GM18951 (cell line): ENCODE results near the gene DMAC1.

Experiments used
- POLR2A ChIP-seq: IDR thresholded peaks from 4 replicates; pipeline ENCODE4 v1.6.1; 2011; ENCODE audit warnings: mild to moderate bottlenecking; ENCODE audit not compliant: insufficient read length, insufficient read depth; ENCODE audit errors: extremely low read depth
- in situ Hi-C: fragments of 300-500 bp; cut with MboI; formaldehyde crosslinking; loops from one replicate; pipeline ENCODE4 v1.12.0; 2022; ENCODE audit warnings: low sequenced_read_pairs, mixed read lengths, inconsistent platforms; ENCODE audit not compliant: unreplicated experiment

DMAC1 gene, protein sequence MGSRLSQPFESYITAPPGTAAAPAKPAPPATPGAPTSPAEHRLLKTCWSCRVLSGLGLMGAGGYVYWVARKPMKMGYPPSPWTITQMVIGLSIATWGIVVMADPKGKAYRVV

DNA sequence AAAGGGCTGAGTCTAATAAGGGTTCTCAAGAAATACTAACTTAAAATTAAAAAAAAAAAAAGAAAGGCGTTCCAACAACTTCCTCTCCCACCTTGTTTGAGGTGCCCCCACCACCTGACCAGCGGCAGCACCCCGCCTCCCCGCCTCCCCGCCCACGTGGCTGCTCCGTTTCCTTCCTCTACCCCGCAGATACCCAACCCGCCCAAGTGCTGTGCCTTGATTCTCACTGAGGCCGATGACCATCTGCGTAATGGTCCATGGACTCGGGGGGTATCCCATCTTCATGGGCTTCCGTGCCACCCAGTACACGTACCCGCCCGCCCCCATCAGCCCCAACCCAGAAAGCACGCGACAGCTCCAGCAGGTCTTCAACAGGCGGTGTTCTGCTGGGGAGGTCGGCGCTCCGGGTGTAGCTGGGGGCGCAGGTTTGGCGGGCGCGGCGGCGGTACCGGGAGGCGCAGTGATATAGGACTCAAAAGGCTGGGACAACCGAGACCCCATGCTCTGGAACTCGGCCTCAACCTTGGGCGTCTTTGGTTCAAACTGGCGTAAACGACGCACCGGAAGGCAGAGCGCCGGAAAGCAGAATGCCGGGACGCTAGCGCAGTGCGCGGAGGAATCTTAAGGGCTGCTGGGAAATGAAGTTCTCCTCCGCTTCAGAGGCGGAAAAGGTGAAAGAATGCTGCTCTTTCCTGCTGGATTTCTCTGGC is at the start of gene DMAC1:
TSS of gene DMAC1 (minus strand) at position 545 of the 710 bp plus-strand sequence. CDS start at position 501, 44 bp downstream.
- TF ChIP-seq POLR2A: peak; percentile 83

DNA sequence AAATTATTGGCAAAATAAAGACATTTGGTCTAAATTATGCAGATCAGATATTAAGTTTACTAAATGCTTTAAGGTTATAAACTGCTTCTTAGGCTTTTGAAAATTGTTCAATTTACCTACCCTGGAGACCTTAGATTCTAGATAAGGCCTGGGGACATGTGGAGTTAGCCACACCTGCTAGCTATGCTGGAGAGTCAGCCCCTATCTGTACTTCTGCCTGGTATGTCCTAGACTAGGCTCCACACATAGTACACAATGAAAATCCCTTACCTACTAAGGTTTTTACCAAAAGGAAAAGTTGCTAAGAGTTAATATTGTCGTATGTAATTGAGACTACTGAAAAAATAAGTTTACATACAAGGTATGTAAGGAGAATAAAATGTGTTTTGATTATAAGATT is 49.8 kb upstream of the DMAC1 start:
- in situ Hi-C loops: no loop called here
- TF ChIP-seq POLR2A: no peak

More for the DNA sequence above, at the start of gene DMAC1:
- in situ Hi-C loops: no loop called here

DNA sequence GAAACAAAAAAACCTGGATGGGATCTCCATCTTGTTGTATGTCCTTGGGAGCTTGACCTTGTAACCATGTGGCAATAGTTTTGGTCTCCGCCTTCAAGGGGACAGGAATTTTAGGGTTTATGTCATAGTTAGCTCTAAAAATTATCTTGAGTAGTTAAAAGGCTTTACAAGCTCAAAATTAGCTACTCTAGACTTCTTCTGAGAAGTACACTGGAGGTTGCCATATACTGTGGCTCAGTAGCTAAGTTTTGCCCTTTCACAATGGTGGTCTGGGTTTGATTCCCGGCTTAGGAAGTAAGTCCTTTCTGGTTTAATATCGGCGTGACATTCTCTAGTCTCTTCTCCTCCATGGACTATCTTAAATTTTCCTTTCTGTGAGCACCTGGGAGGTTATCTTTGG is 48.9 kb upstream of the DMAC1 start:
- no peak for TF ChIP-seq POLR2A
- in situ Hi-C loops: no loop called here

DNA sequence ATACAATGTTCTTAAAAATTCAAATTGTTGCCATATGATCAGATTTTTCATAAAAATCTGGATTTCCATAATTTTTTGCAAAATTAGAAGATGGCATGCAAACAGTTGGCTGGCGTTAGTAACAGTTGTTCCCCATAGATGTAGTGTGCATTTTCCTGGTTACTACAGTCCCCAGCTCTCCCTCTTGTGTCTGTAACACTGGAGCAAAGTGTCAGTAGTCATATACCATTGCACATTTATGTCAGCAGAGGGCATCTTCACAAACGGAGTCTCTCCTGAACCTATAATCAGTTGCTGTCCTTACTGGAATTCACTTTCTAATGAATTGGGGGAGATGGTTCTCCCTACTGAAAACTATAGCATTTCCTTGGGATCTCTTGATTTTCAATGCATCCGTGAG is 44.7 kb upstream of the DMAC1 start:
- in situ Hi-C loops: no loop called here
- no peak for TF ChIP-seq POLR2A

DNA sequence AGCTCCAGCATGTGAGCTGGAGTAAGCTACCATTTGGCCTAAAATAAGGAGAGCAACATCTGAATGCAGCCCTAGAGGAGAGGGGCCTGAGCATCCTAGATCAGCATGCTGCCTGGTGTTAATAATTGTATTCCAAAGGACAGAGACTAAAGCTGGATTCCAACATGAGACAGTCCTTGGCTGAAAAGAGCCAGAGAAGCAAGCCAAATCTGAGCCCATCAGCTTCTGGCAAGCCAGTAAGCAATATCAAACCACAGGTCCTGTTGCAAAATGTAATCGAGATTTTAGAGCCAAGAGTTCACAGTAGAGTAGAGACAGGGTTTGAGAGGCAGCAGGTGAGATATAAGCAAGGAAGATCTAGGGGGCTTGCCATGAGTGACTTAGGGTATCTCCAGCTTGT is 42.3 kb upstream of the DMAC1 start:
- no peak for TF ChIP-seq POLR2A
- in situ Hi-C loops: no loop called here

DNA sequence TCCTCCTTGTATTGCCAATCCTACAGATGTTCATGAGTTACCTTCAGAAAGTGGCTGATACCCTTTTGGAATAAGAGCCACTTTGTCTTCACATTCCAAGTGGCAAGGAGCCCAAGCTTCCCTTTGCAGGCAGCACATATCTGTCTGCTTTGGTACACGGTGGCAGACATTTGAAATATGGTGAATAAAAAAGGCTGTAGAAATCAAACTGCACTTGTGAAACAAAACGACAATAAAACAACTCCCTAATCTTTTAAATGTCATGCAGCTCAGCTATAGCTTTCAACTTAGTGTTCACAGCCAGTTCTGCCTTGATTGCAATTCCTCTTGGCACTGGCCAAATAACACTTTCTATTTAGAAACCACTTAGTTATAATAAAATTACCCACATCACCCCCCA is 35.0 kb upstream of the DMAC1 start:
- no peak for TF ChIP-seq POLR2A
- in situ Hi-C loops: no loop called here

DNA sequence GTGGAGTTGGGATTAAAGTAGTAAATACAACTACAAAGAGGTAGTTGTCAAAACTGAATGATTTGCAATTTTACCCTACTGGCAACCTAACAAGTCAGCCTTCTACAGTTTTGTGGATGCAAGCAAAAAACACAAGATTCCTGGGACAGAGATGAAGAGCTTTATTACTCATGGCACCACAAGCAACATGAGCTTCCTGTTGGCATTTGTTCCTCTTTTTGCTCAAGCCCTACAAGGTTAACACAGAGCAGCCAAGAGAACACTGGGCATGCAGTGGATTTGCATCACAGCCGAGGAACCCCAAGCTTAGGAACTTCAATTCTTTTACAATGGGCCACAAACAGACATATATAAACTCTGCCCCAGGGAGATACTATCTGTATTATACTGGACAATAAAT is 28.8 kb upstream of the DMAC1 start:
- no peak for TF ChIP-seq POLR2A
- in situ Hi-C loops: no loop called here

DNA sequence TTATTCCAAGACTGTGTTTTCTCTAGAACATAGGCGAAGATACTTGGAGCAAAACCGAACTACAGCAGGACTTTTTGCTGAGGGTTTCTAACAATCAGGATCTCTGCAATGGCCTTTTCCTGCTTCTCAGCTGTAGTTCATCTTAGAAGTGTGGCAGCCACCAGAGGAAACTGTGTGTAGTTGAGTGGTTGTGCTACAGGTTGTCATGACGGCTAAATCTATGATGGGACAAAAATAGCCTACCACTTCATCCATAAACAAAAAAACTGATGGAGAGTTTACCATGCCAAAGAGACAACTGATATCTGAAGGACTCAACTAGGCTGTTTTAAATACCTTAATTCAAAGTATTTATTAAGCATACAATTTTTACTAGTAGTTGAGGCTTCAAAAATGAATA is 28.2 kb upstream of the DMAC1 start:
- in situ Hi-C loops: no loop called here
- TF ChIP-seq POLR2A: no peak

DNA sequence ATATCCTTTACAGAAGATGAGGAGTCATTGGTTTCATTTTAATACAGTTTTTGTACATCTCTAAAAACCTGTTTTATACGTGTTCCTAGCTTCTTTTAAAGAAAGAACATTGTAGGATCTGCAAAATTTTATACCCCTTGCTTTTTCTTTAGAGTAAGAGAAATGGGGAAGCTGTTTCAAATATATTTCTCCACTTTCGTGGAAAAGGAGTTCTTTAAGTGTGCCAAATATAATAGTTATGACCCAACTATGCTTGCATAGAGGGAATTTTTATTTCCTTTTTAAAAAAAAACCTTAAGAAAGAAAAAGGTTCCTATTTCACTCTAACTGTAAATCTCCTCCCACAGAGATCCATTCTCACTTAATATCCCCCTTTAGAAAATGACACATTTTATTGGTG is 27.5 kb upstream of the DMAC1 start:
- in situ Hi-C loops: no loop called here
- no peak for TF ChIP-seq POLR2A

DNA sequence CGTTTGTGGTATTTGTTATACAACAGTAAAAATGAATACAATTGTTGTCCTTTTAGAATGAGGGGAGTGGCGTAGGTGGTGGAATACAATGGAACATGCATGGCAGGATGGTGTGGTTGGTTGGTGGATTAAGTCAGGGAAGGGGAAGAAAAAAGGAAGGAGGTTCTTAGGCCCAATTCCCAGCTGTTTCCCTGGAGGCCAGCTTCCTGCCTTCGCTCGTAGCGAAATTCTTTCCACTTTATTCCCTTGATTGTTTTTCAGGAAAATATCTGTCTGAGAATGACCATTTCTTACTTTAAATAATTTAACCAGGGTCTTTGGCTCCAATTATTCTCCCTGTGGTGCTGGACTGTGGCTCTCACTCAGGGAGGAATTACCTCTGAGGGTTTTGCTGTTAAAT is 24.1 kb upstream of the DMAC1 start:
- TF ChIP-seq POLR2A: no peak
- in situ Hi-C loops: no loop called here

DNA sequence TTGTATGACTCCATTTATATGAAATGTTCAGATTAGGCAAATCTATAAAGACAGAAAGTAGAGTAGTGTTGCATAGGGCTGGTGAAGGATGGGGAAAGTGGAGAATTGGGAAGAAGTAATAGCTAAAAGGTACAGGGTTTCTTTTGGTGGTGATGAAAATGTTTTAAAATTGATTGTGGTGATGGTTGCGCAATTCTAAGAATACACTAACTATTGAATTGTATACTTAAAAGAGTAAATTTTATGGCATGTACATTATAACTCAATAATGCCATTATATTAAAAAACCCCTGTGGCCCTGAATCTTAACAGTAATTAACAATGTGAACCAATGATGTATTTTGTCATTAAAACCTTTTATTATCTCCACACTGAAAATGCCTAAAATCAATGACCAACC is 20.4 kb upstream of the DMAC1 start:
- in situ Hi-C loops: no loop called here
- no peak for TF ChIP-seq POLR2A

DNA sequence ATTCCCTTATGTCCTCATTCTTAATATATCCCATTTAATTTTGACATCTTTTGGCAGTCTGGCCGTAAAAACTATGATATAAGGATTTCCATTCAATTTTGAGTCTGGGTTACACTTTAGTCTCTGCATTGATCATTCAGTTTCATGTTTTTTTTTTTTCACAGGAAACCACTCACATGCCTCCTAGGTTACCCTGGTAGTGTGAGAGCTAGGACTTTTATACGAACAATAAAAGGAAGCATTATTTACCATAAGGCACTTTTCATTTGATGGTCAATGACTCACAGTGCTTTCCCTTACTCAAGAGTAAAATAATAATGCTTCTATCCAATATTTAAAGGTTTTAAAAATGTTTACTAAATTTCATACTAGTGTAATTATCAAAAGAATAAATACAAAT is 16.4 kb upstream of the DMAC1 start:
- TF ChIP-seq POLR2A: no peak

DNA sequence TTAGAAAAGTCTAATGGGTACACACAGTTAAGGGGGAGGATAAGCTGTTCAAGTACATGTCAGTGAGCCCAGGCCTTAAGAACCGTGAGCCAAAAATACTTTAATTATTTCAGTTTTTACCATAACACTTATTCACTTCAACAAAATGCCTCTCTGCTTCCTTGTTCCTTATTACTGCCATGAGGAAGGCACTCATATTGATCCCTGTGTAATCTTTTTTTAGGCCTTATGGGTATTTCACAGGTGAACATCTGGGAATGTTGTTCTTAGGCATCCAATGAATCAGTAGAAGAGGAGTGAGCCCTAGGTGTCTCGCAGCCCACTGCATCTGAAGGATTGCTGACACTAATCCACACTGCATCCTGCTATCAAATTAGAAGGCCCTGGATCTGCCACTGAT is 13.5 kb upstream of the DMAC1 start:
- in situ Hi-C loops: no loop called here
- TF ChIP-seq POLR2A: no peak

More for the DNA sequence above, 16.4 kb upstream of the DMAC1 start:
- in situ Hi-C loops: no loop called here

DNA sequence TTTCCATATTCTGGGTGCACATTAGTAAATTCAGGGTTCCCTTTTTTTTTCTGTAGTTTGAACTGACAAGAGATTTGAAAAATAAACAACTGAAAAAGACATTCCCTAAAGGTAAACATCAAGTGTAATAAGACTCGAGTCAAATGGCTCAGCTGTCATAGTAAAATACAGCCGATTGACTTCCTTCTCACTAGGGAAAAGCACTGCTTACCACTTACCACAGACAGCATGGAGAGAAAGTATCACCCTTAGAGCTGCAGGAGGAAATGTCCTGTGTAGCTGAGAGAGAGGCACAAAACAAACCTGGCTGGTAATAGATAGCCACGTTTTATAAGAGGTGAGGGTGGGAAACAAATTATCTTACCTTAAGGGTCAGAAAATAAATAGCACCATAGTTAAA is 12.1 kb upstream of the DMAC1 start:
- in situ Hi-C loops: no loop called here
- TF ChIP-seq POLR2A: no peak
